ENCODE data around the gene ERICH3. TPM values are rescaled to one million over a fixed set of nuclear protein-coding genes. Genes with fewer than 3 reads are reported as not detected.

Gene ERICH3
- total and polyA plus RNA-seq, 4 donors: 5.7 to 16.0 (median 13.2) TPM

GRCh38 chr1:74583397-74583796, 90.2 kb downstream of the ERICH3 start:
- DNase-seq (ENCODE audit: low read depth in 4 of 6, low spot score in 6 of 6): no peak
- Histone ChIP-seq H3K4me1 (ENCODE audit: control insufficient read depth, insufficient read depth, low read length) (no peaks in the 10 kb centered on the region), H3K9me3 (ENCODE audit: control insufficient read depth, insufficient read depth, low read length) (no peaks in the 10 kb centered on the region), H3K27me3 (ENCODE audit: control insufficient read depth, insufficient read depth, low read length) (no peaks in the 10 kb centered on the region), H3K36me3 (ENCODE audit: control insufficient read depth, insufficient read depth, low read length) (no peaks in the 10 kb centered on the region), H3K27ac (ENCODE audit: low read depth, low read length) (no peak overlapping the region), H3K4me3 (ENCODE audit: low read depth, low read length) (no peak overlapping the region)
- 100% methylated on average over 1 of the region's 3 CpGs for WGBS (ENCODE audit: insufficient coverage)

GRCh38 chr1:74579425-74579824, 94.2 kb downstream of the ERICH3 start:
- no peak overlapping the region for H3K4me3 ChIP-seq (ENCODE audit: low read depth, low read length)
- 81% methylated on average over 3 of the region's 3 CpGs for WGBS (ENCODE audit: insufficient coverage)
- H3K27ac ChIP-seq (ENCODE audit: low read depth, low read length): no peak overlapping the region
- no peaks in the 10 kb centered on the region for H3K4me1 ChIP-seq (ENCODE audit: control insufficient read depth, insufficient read depth, low read length)
- H3K36me3 ChIP-seq (ENCODE audit: control insufficient read depth, insufficient read depth, low read length): no peaks in the 10 kb centered on the region
- H3K9me3 ChIP-seq (ENCODE audit: control insufficient read depth, insufficient read depth, low read length): no peaks in the 10 kb centered on the region
- DNase-seq (ENCODE audit: low read depth in 4 of 6, low spot score in 6 of 6): no peak
- no peaks in the 10 kb centered on the region for H3K27me3 ChIP-seq (ENCODE audit: control insufficient read depth, insufficient read depth, low read length)

GRCh38 chr1:74578101-74578500, 95.5 kb downstream of the ERICH3 start:
- no CpG with 5 or more reads among the region's 2 CpGs for WGBS (ENCODE audit: insufficient coverage)
- Histone ChIP-seq H3K9me3 (ENCODE audit: control insufficient read depth, insufficient read depth, low read length) (no peaks in the 10 kb centered on the region), H3K27ac (ENCODE audit: low read depth, low read length) (no peak overlapping the region), H3K36me3 (ENCODE audit: control insufficient read depth, insufficient read depth, low read length) (no peaks in the 10 kb centered on the region), H3K4me1 (ENCODE audit: control insufficient read depth, insufficient read depth, low read length) (no peaks in the 10 kb centered on the region), H3K4me3 (ENCODE audit: low read depth, low read length) (no peak overlapping the region), H3K27me3 (ENCODE audit: control insufficient read depth, insufficient read depth, low read length) (no peaks in the 10 kb centered on the region)
- DNase-seq (ENCODE audit: low read depth in 4 of 6, low spot score in 6 of 6): no peak

- H3K4me3 ChIP-seq (ENCODE audit: low read depth, low read length): no peak overlapping the region
- H3K4me1 ChIP-seq (ENCODE audit: control insufficient read depth, insufficient read depth, low read length): no peaks in the 10 kb centered on the region
- no peaks in the 10 kb centered on the region for H3K36me3 ChIP-seq (ENCODE audit: control insufficient read depth, insufficient read depth, low read length)
- 84% methylated on average over 6 of the region's 6 CpGs for WGBS (ENCODE audit: insufficient coverage)
- no peak for DNase-seq (ENCODE audit: low read depth in 4 of 6, low spot score in 6 of 6)
- H3K9me3 ChIP-seq (ENCODE audit: control insufficient read depth, insufficient read depth, low read length): no peaks in the 10 kb centered on the region
- H3K27ac ChIP-seq (ENCODE audit: low read depth, low read length): no peak overlapping the region
- no peaks in the 10 kb centered on the region for H3K27me3 ChIP-seq (ENCODE audit: control insufficient read depth, insufficient read depth, low read length)
Measured at GRCh38 chr1:74571891-74572290, 101.7 kb downstream of the ERICH3 start.

- Histone ChIP-seq H3K4me1 (ENCODE audit: control insufficient read depth, insufficient read depth, low read length) (no peaks in the 10 kb centered on the region), H3K27ac (ENCODE audit: low read depth, low read length) (no peak overlapping the region), H3K9me3 (ENCODE audit: control insufficient read depth, insufficient read depth, low read length) (no peaks in the 10 kb centered on the region), H3K4me3 (ENCODE audit: low read depth, low read length) (no peak overlapping the region), H3K27me3 (ENCODE audit: control insufficient read depth, insufficient read depth, low read length) (no peaks in the 10 kb centered on the region), H3K36me3 (ENCODE audit: control insufficient read depth, insufficient read depth, low read length) (no peaks in the 10 kb centered on the region)
- DNase-seq (ENCODE audit: low read depth in 4 of 6, low spot score in 6 of 6): no peak
- WGBS (ENCODE audit: insufficient coverage): 77% methylated on average over 8 of the region's 8 CpGs
Measured at GRCh38 chr1:74571493-74571800, 102.1 kb downstream of the ERICH3 start.

- Histone ChIP-seq H3K4me1 (ENCODE audit: control insufficient read depth, insufficient read depth, low read length) (no peaks in the 10 kb centered on the region), H3K27ac (ENCODE audit: low read depth, low read length) (no peak overlapping the region), H3K36me3 (ENCODE audit: control insufficient read depth, insufficient read depth, low read length) (no peaks in the 10 kb centered on the region), H3K4me3 (ENCODE audit: low read depth, low read length) (no peak overlapping the region), H3K27me3 (ENCODE audit: control insufficient read depth, insufficient read depth, low read length) (no peaks in the 10 kb centered on the region), H3K9me3 (ENCODE audit: control insufficient read depth, insufficient read depth, low read length) (no peaks in the 10 kb centered on the region)
- DNase-seq (ENCODE audit: low read depth in 4 of 6, low spot score in 6 of 6): peak in 3 of 6 donors; percentile 6 to 45 (median 22)
- 39% methylated on average over 11 of the region's 14 CpGs for WGBS (ENCODE audit: insufficient coverage)
Measured at GRCh38 chr1:74570797-74571492, 102.6 kb downstream of the ERICH3 start.

GRCh38 chr1:74549932-74550331, 123.7 kb downstream of the ERICH3 start:
- Histone ChIP-seq H3K27ac (ENCODE audit: low read depth, low read length) (no peak overlapping the region), H3K4me3 (ENCODE audit: low read depth, low read length) (no peak overlapping the region), H3K27me3 (ENCODE audit: control insufficient read depth, insufficient read depth, low read length) (no peaks in the 10 kb centered on the region), H3K36me3 (ENCODE audit: control insufficient read depth, insufficient read depth, low read length) (no peaks in the 10 kb centered on the region), H3K9me3 (ENCODE audit: control insufficient read depth, insufficient read depth, low read length) (no peaks in the 10 kb centered on the region), H3K4me1 (ENCODE audit: control insufficient read depth, insufficient read depth, low read length) (no peaks in the 10 kb centered on the region)
- peak in 1 of 6 donors; percentile 62 for DNase-seq (ENCODE audit: low read depth in 4 of 6, low spot score in 6 of 6)
- 92% methylated on average over 2 of the region's 2 CpGs for WGBS (ENCODE audit: insufficient coverage)

- Histone ChIP-seq H3K27me3 (ENCODE audit: control insufficient read depth, insufficient read depth, low read length) (no peaks in the 10 kb centered on the region), H3K36me3 (ENCODE audit: control insufficient read depth, insufficient read depth, low read length) (no peaks in the 10 kb centered on the region), H3K4me1 (ENCODE audit: control insufficient read depth, insufficient read depth, low read length) (no peaks in the 10 kb centered on the region), H3K4me3 (ENCODE audit: low read depth, low read length) (no peak overlapping the region), H3K27ac (ENCODE audit: low read depth, low read length) (no peak overlapping the region), H3K9me3 (ENCODE audit: control insufficient read depth, insufficient read depth, low read length) (no peaks in the 10 kb centered on the region)
- WGBS (ENCODE audit: insufficient coverage): no CpG with 5 or more reads among the region's 4 CpGs
- peak in 2 of 6 donors; percentile 38 to 57 for DNase-seq (ENCODE audit: low read depth in 4 of 6, low spot score in 6 of 6)
Measured at GRCh38 chr1:74548961-74549750, 124.4 kb downstream of the ERICH3 start.

- Histone ChIP-seq H3K4me1 (ENCODE audit: control insufficient read depth, insufficient read depth, low read length) (no peaks in the 10 kb centered on the region), H3K4me3 (ENCODE audit: low read depth, low read length) (no peak overlapping the region), H3K27me3 (ENCODE audit: control insufficient read depth, insufficient read depth, low read length) (no peaks in the 10 kb centered on the region), H3K9me3 (ENCODE audit: control insufficient read depth, insufficient read depth, low read length) (no peaks in the 10 kb centered on the region), H3K36me3 (ENCODE audit: control insufficient read depth, insufficient read depth, low read length) (no peaks in the 10 kb centered on the region), H3K27ac (ENCODE audit: low read depth, low read length) (no peak overlapping the region)
- 92% methylated on average over 2 of the region's 2 CpGs for WGBS (ENCODE audit: insufficient coverage)
- DNase-seq (ENCODE audit: low read depth in 4 of 6, low spot score in 6 of 6): no peak
Measured at GRCh38 chr1:74545821-74546220, 127.8 kb downstream of the ERICH3 start.

- WGBS (ENCODE audit: insufficient coverage): no CpG with 5 or more reads among the region's 3 CpGs
- H3K4me1 ChIP-seq (ENCODE audit: control insufficient read depth, insufficient read depth, low read length): no peaks in the 10 kb centered on the region
- H3K36me3 ChIP-seq (ENCODE audit: control insufficient read depth, insufficient read depth, low read length): no peaks in the 10 kb centered on the region
- H3K4me3 ChIP-seq (ENCODE audit: low read depth, low read length): no peak overlapping the region
- DNase-seq (ENCODE audit: low read depth in 4 of 6, low spot score in 6 of 6): peak in 2 of 6 donors; percentile 62 to 64
- H3K27me3 ChIP-seq (ENCODE audit: control insufficient read depth, insufficient read depth, low read length): no peaks in the 10 kb centered on the region
- H3K9me3 ChIP-seq (ENCODE audit: control insufficient read depth, insufficient read depth, low read length): no peaks in the 10 kb centered on the region
- no peak overlapping the region for H3K27ac ChIP-seq (ENCODE audit: low read depth, low read length)
Measured at GRCh38 chr1:74534241-74534640, 139.4 kb downstream of the ERICH3 start.

All from spinal cord (tissue), 10 donors.